Sigmoid colon (tissue), 7 donors: Measurements from ENCODE around the gene LTF. TPM values are rescaled to one million over a fixed set of nuclear protein-coding genes. Genes with fewer than 3 reads are reported as not detected.

Source experiments
- DNase-seq: peaks from one replicate; pipeline ENCODE4 v3.0.0-alpha.2; 2019
- H3K27ac ChIP-seq, 4 donors: fragments of 200-600 bp; sonication (generic); one replicate each; pipeline ENCODE4 v1.5.1; 2016 to 2019; ENCODE audit warnings: mild to moderate bottlenecking in 1 of 4
- H3K27me3 ChIP-seq, 3 donors: fragments of 200-600 bp; sonication (generic); one replicate each; pipeline ENCODE4 v1.5.1; 2019; ENCODE audit warnings: mild to moderate bottlenecking in 1 of 3
- H3K36me3 ChIP-seq, 4 donors: fragments of 200-600 bp; sonication (generic); one replicate each; pipeline ENCODE4 v1.5.1; 2016 to 2019
- H3K4me1 ChIP-seq, 4 donors: fragments of 200-600 bp; sonication (generic); one replicate each; pipeline ENCODE4 v1.5.1; 2017 to 2019
- H3K4me3 ChIP-seq, 4 donors: fragments of 200-600 bp; sonication (generic); one replicate each; pipeline ENCODE4 v1.5.1; 2017 to 2019; ENCODE audit warnings: mild to moderate bottlenecking in 2 of 4, moderate library complexity in 1 of 4
- H3K9me3 ChIP-seq, 4 donors: fragments of 200-600 bp in 3 of 4; sonication (generic) in 3 of 4; one replicate each; pipeline versions ENCODE4 v1.5.1 to v1.6.1; 2013 to 2019
- EP300 ChIP-seq, 4 donors: sonication (generic); formaldehyde crosslinking; IDR thresholded peaks; one replicate each; pipeline ENCODE4 v1.6.1; 2017; ENCODE audit warnings: antibody characterized with exemption in 4 of 4
- POLR2A ChIP-seq, 2 donors: fragments of 450-650 bp; IDR thresholded peaks; one replicate each; pipeline ENCODE4 v1.6.1; 2016; ENCODE audit warnings: antibody characterized with exemption in 2 of 2, mild to moderate bottlenecking in 2 of 2, moderate library complexity in 2 of 2
- POLR2AphosphoS5 ChIP-seq, 4 donors: sonication (generic); formaldehyde crosslinking; IDR thresholded peaks; one replicate each; pipeline ENCODE4 v1.6.1; 2017; ENCODE audit warnings: antibody characterized with exemption in 4 of 4
- WGBS, 2 donors: extraction: QIAGEN DNeasy Blood & Tissue Kit; methylation state at CpG; one replicate each; pipeline ENCODE4 v1.1.7; 2013; 5-methylcytosine and 5-hydroxymethylcytosine counted together
- intact Hi-C: fragments of 100-400 bp; cut with DNase I; formaldehyde crosslinking; loops from one replicate; pipeline ENCODE4 v1.15.1; 2023
- polyA plus RNA-seq, 3 donors: library from polyadenylated mRNA; stranded (reverse); fragments of 200-250 nt; gene quantifications; one replicate each; pipeline ENCODE4 v1.2.3, GENCODE V29; 2013
- total RNA-seq, 4 donors: library from RNA; depleted of rRNA; stranded (reverse); fragments of >200 nt; gene quantifications; one replicate each; pipeline ENCODE4 v1.1.0, GENCODE V29; 2016
- TF ChIP-seq, protein P1 (sequence below), 4 experiments: fragments of 450-650 bp in 3 of 4; fragments of 200-600 bp in 1 of 4; IDR thresholded peaks; one replicate each; pipeline ENCODE4 v1.5.1; 2016 to 2019; ENCODE audit warnings: antibody characterized with exemption in 4 of 4, mild to moderate bottlenecking in 3 of 4, moderate library complexity in 2 of 4
- donor health status: healthy with polysubstance abuse.
- donor health status: Bipolar disorder and iron deficiency.
- donor health status: healthy.

Gene LTF
- total and polyA plus RNA-seq, 7 donors = 0.16 to 38.0 (median 0.36) TPM; not detected in 2

DNA sequence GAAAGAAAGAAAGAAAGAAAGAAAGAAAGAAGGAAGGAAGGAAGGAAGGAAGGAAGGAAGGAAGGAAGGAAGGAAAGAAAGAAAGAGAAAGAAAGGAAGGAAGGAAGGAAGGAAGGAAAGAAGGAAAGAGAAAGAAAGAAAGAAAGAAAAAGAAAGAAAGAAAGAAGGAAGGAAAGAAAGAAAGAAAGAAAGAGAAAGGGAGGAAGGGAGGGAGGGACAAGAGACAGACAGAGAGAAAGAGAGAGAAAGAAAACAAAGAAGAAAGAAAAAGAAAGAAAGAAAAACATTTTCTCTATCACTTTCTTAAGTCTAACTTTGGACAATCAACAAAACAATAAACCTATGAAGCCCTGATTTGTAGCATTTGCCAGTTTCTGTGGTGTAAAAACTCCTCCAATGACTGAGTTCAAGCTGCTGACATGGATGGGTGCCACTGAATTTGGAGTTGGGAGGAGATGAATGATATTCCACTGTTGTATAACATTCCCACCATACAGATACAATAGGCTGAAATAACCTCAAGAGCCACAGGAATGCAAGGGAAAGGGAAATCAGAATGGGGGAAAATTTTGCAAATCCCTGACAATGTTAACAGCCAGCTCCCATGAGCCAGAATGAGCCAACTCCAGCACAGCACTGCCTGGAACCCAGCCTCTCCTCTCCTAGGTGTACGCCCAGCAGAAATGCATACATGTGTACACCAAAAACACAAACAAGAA, 18.1 kb upstream of the LTF start:
- no peaks in the 10 kb centered on the region for H3K4me1 ChIP-seq
- DNase-seq = no peak
- TF ChIP-seq POLR2A (IDR thresholded peaks at IDR 0.05) = no peak
- TF ChIP-seq, protein P1, sequence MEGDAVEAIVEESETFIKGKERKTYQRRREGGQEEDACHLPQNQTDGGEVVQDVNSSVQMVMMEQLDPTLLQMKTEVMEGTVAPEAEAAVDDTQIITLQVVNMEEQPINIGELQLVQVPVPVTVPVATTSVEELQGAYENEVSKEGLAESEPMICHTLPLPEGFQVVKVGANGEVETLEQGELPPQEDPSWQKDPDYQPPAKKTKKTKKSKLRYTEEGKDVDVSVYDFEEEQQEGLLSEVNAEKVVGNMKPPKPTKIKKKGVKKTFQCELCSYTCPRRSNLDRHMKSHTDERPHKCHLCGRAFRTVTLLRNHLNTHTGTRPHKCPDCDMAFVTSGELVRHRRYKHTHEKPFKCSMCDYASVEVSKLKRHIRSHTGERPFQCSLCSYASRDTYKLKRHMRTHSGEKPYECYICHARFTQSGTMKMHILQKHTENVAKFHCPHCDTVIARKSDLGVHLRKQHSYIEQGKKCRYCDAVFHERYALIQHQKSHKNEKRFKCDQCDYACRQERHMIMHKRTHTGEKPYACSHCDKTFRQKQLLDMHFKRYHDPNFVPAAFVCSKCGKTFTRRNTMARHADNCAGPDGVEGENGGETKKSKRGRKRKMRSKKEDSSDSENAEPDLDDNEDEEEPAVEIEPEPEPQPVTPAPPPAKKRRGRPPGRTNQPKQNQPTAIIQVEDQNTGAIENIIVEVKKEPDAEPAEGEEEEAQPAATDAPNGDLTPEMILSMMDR (IDR thresholded peaks at IDR 0.05) = no peak
- no peak for TF ChIP-seq EP300 (IDR thresholded peaks at IDR 0.05)
- no peak for TF ChIP-seq POLR2AphosphoS5 (IDR thresholded peaks at IDR 0.05)
- intact Hi-C loops = no loop called here
- H3K27me3 ChIP-seq = no peaks in the 10 kb centered on the region
- H3K4me3 ChIP-seq = no peak overlapping the region
- H3K9me3 ChIP-seq = no peaks in the 10 kb centered on the region
- no peak overlapping the region for H3K27ac ChIP-seq
- no peaks in the 10 kb centered on the region for H3K36me3 ChIP-seq
- WGBS, 2 donors = 85 to 88% methylated on average over 1 of the region's 1 CpG

- DNase-seq = no peak
- Histone ChIP-seq H3K36me3 (no peaks in the 10 kb centered on the region), H3K27me3 (no peaks in the 10 kb centered on the region), H3K9me3 (no peaks in the 10 kb centered on the region), H3K4me1 (no peaks in the 10 kb centered on the region), H3K4me3 (no peak overlapping the region), H3K27ac (no peak overlapping the region)
- TF ChIP-seq, protein P1 (IDR thresholded peaks at IDR 0.05) = no peak
- TF ChIP-seq EP300 (IDR thresholded peaks at IDR 0.05) (no peak), POLR2AphosphoS5 (IDR thresholded peaks at IDR 0.05) (no peak), POLR2A (IDR thresholded peaks at IDR 0.05) (no peak)
- 89 to 94% methylated on average over 4 of the region's 4 CpGs for whole genome bisulfite sequencing, 2 donors
- intact Hi-C loops = no loop called here
Measured at GRCh38 chr3:46481636-46482035, 16.9 kb upstream of the LTF start.

DNA sequence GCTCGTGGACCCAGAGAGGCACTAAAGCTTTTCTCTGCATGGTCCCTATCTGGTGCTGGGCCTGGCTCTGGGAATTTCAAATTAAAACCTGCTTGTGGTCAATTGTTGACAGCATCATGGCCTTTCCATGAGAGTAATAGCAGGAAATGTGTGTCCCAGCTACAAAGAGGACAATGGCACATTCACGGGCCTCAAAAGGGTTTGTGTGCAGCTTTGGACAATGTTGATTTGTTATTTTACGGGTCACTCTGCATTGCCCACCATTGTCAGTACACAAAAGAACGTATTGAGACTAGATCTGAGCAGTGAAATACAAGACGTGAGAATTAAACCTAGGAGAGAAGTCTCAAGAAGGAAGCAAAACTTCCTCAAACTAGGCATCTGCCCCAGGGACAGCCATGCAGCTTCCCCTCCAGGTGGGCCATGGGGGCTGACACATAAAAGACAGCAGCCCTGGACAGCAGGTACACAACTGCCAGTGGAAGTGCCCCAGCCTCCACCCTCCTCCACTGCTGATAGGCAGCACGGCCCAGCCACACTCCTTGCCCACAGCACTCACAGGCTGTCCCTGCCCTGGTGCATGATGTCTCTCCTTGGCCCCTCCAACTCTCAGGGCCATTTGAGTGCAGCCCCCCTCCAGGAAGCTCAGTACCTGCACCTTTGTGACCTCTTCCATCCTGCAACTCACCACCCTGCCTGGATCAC, 15.9 kb upstream of the LTF start:
- no peak for DNase-seq
- 90 to 92% methylated on average over 6 of the region's 6 CpGs for WGBS, 2 donors
- Histone ChIP-seq H3K27me3 (no peaks in the 10 kb centered on the region), H3K27ac (no peak overlapping the region), H3K4me1 (no peaks in the 10 kb centered on the region), H3K9me3 (no peaks in the 10 kb centered on the region), H3K4me3 (no peak overlapping the region), H3K36me3 (no peaks in the 10 kb centered on the region)
- intact Hi-C loops = no loop called here
- TF ChIP-seq EP300 (IDR thresholded peaks at IDR 0.05) (no peak), POLR2A (IDR thresholded peaks at IDR 0.05) (no peak), POLR2AphosphoS5 (IDR thresholded peaks at IDR 0.05) (no peak)
- TF ChIP-seq, protein P1 (IDR thresholded peaks at IDR 0.05) = no peak

DNA sequence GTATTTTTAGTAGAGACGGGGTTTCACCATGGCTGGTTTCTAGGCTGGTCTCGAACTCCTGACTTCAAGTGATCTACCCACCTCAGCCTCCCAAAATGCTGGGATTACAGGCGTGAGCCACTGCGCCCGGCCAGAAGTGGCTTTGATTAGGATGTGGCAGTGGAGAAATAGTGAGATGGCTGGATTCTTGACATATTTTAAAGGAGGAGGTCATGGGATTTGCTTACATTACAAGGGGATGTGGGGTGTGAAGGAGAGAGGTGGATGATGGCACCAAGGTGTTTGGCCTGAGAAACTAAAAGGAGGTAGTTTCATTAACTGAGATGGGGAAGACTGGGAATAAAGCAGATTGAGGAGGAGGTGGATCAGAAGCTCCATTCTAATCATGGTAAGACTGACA, 15.0 kb upstream of the LTF start:
- 77 to 87% methylated on average over 5 of the region's 5 CpGs for WGBS, 2 donors
- TF ChIP-seq POLR2AphosphoS5 (IDR thresholded peaks at IDR 0.05) (no peak), POLR2A (IDR thresholded peaks at IDR 0.05) (no peak), EP300 (IDR thresholded peaks at IDR 0.05) (no peak)
- TF ChIP-seq, protein P1 (IDR thresholded peaks at IDR 0.05) = no peak

More for the DNA sequence above, 15.0 kb upstream of the LTF start:
- no peaks in the 10 kb centered on the region for H3K9me3 ChIP-seq
- H3K4me1 ChIP-seq = no peaks in the 10 kb centered on the region
- no peak overlapping the region for H3K4me3 ChIP-seq
- H3K27ac ChIP-seq = no peak overlapping the region
- DNase-seq = no peak
- H3K36me3 ChIP-seq = no peaks in the 10 kb centered on the region
- intact Hi-C loops = no loop called here
- no peaks in the 10 kb centered on the region for H3K27me3 ChIP-seq
